ENCODE measurements around the gene C1R. TPM values are rescaled to one million over a fixed set of nuclear protein-coding genes. Genes with fewer than 3 reads are reported as not detected.

Gene C1R
- polyA plus RNA-seq, 3 donors, result 0.14 to 0.88 TPM; not detected in 1

- Histone ChIP-seq H3K27ac (ENCODE audit: low read depth in 1 of 2, low read length in 2 of 2) (no peak overlapping the region), H3K9me3 (replicated peaks in 1 of 2; ENCODE audit: control insufficient read depth in 1 of 2, insufficient read depth in 1 of 2, low read length in 2 of 2) (no peaks in the 10 kb centered on the region), H3K9ac (ENCODE audit: insufficient read depth, low read length, poor library complexity, severe bottlenecking) (no peak overlapping the region), H3K4me2 (replicated peaks; ENCODE audit: extremely low read depth, low read length, poor library complexity, severe bottlenecking) (no peak overlapping the region), H3K36me3 (replicated peaks in 1 of 2; ENCODE audit: control insufficient read depth in 1 of 2, insufficient read depth in 2 of 2, low read length in 2 of 2) (peaks cover 0 to 7% of the 10 kb centered on the region in 2 donors), H3K4me3 (replicated peaks in 1 of 3; ENCODE audit: low read depth in 2 of 3, low read length in 3 of 3) (no peak overlapping the region), H2AFZ (ENCODE audit: insufficient read depth, low read depth, low read length, poor library complexity, severe bottlenecking) (no peak overlapping the region), H4K20me1 (ENCODE audit: insufficient read depth, low read length) (no peaks in the 10 kb centered on the region), H3K27me3 (ENCODE audit: control insufficient read depth in 2 of 2, insufficient read depth in 2 of 2, low read length in 2 of 2) (no peaks in the 10 kb centered on the region), H3K4me1 (ENCODE audit: control insufficient read depth in 1 of 2, insufficient read depth in 2 of 2, low read length in 2 of 2) (peaks cover 9 to 12% of the 10 kb centered on the region in 2 donors), H3K79me2 (ENCODE audit: insufficient read depth, low read length) (no peaks in the 10 kb centered on the region)
- H3K9me3 Mint-ChIP-seq, result peaks cover 3 to 9% (median 6%) of the 10 kb centered on the region in 7 donors
- H3K4me1 Mint-ChIP-seq, result peaks cover 22% of the 10 kb centered on the region
- H3K27ac Mint-ChIP-seq, result no peak overlapping the region
- H3K27me3 Mint-ChIP-seq (ENCODE audit: low read depth in 3 of 3), result peaks cover 0 to 2% (median 0%) of the 10 kb centered on the region in 3 donors
- intact Hi-C loops (cut with micrococcal nuclease), result loop anchor here (5.0 to 10.0 kb wide), 3 partner anchors 89 to 246 kb away; partner anchors contain the start of gene TPI1 (in 1 of the 2)
- TF ChIP-seq, protein P1, sequence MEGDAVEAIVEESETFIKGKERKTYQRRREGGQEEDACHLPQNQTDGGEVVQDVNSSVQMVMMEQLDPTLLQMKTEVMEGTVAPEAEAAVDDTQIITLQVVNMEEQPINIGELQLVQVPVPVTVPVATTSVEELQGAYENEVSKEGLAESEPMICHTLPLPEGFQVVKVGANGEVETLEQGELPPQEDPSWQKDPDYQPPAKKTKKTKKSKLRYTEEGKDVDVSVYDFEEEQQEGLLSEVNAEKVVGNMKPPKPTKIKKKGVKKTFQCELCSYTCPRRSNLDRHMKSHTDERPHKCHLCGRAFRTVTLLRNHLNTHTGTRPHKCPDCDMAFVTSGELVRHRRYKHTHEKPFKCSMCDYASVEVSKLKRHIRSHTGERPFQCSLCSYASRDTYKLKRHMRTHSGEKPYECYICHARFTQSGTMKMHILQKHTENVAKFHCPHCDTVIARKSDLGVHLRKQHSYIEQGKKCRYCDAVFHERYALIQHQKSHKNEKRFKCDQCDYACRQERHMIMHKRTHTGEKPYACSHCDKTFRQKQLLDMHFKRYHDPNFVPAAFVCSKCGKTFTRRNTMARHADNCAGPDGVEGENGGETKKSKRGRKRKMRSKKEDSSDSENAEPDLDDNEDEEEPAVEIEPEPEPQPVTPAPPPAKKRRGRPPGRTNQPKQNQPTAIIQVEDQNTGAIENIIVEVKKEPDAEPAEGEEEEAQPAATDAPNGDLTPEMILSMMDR (IDR thresholded peaks at IDR 0.05), result peak; percentile 88
- WGBS (ENCODE audit: insufficient coverage), result 30% methylated on average over 2 of the region's 5 CpGs
- H3K4me3 Mint-ChIP-seq, result no peak overlapping the region
- peaks cover 43 to 48% of the 10 kb centered on the region in 2 donors for H3K36me3 Mint-ChIP-seq
- DNase-seq, result peak; percentile 25 to 52 (median 29)
Measured at GRCh38 chr12:7113389-7113871, 21.2 kb upstream of the C1R start.

GRCh38 chr12:7112041-7112440 is 19.8 kb upstream of the C1R start:
- H3K9me3 Mint-ChIP-seq, result peaks cover 3 to 9% (median 6%) of the 10 kb centered on the region in 7 donors
- DNase-seq, result no peak
- no peak overlapping the region for H3K27ac Mint-ChIP-seq
- H3K4me1 Mint-ChIP-seq, result peaks cover 29% of the 10 kb centered on the region
- Histone ChIP-seq H3K4me1 (ENCODE audit: control insufficient read depth in 1 of 2, insufficient read depth in 2 of 2, low read length in 2 of 2) (peaks cover 18 to 19% of the 10 kb centered on the region in 2 donors), H3K4me3 (replicated peaks in 1 of 3; ENCODE audit: low read depth in 2 of 3, low read length in 3 of 3) (no peak overlapping the region), H3K9me3 (replicated peaks in 1 of 2; ENCODE audit: control insufficient read depth in 1 of 2, insufficient read depth in 1 of 2, low read length in 2 of 2) (no peaks in the 10 kb centered on the region), H3K27ac (ENCODE audit: low read depth in 1 of 2, low read length in 2 of 2) (no peak overlapping the region), H3K4me2 (replicated peaks; ENCODE audit: extremely low read depth, low read length, poor library complexity, severe bottlenecking) (no peak overlapping the region), H3K79me2 (ENCODE audit: insufficient read depth, low read length) (peaks cover 7% of the 10 kb centered on the region), H4K20me1 (ENCODE audit: insufficient read depth, low read length) (no peaks in the 10 kb centered on the region), H3K9ac (ENCODE audit: insufficient read depth, low read length, poor library complexity, severe bottlenecking) (no peak overlapping the region), H3K36me3 (replicated peaks in 1 of 2; ENCODE audit: control insufficient read depth in 1 of 2, insufficient read depth in 2 of 2, low read length in 2 of 2) (peaks cover 0 to 7% of the 10 kb centered on the region in 2 donors), H3K27me3 (ENCODE audit: control insufficient read depth in 2 of 2, insufficient read depth in 2 of 2, low read length in 2 of 2) (no peaks in the 10 kb centered on the region), H2AFZ (ENCODE audit: insufficient read depth, low read depth, low read length, poor library complexity, severe bottlenecking) (no peak overlapping the region)
- TF ChIP-seq, protein P1 (IDR thresholded peaks at IDR 0.05), result no peak
- no CpG with 5 or more reads among the region's 4 CpGs for WGBS (ENCODE audit: insufficient coverage)
- peaks cover 0 to 2% (median 0%) of the 10 kb centered on the region in 3 donors for H3K27me3 Mint-ChIP-seq (ENCODE audit: low read depth in 3 of 3)
- H3K36me3 Mint-ChIP-seq, result peaks cover 35 to 38% of the 10 kb centered on the region in 2 donors
- intact Hi-C loops (cut with micrococcal nuclease), result loop anchor here (5.0 to 10.0 kb wide), 3 partner anchors 87 to 245 kb away; partner anchors contain the start of gene TPI1 (in 1 of the 2)
- no peak overlapping the region for H3K4me3 Mint-ChIP-seq
